Thymus (tissue), 11 donors: ENCODE measurements around the gene SSPN. TPM values are rescaled to one million over a fixed set of nuclear protein-coding genes. Genes with fewer than 3 reads are reported as not detected.

Experiments
- DNase-seq, 9 donors: peaks; one replicate each; pipeline ENCODE4 v3.0.0-alpha.2; 2013; ENCODE audit warnings: low spot score in 9 of 9, low read depth in 6 of 9, missing footprints in 1 of 9
- H3K27ac ChIP-seq, 2 donors: one replicate each; pipeline ENCODE4 v1.5.1; 2013; ENCODE audit warnings: control low read depth in 1 of 2, low read depth in 1 of 2, low read length in 1 of 2, mild to moderate bottlenecking in 1 of 2, moderate library complexity in 1 of 2
- H3K27me3 ChIP-seq, 2 donors: one replicate each; pipeline ENCODE4 v1.5.1; 2013; ENCODE audit warnings: low read length in 1 of 2; ENCODE audit not compliant: control insufficient read depth in 2 of 2, insufficient read depth in 1 of 2
- H3K36me3 ChIP-seq, 2 donors: one replicate each; pipeline ENCODE4 v1.5.1; 2013; ENCODE audit warnings: low read length in 1 of 2, mild to moderate bottlenecking in 1 of 2, moderate library complexity in 1 of 2; ENCODE audit not compliant: control insufficient read depth in 2 of 2, insufficient read depth in 2 of 2
- H3K4me1 ChIP-seq, 2 donors: one replicate each; pipeline ENCODE4 v1.5.1; 2013; ENCODE audit warnings: low read length in 2 of 2; ENCODE audit not compliant: control insufficient read depth in 2 of 2, insufficient read depth in 2 of 2
- H3K4me3 ChIP-seq, 2 donors: one replicate each; pipeline ENCODE4 v1.5.1; 2013; ENCODE audit warnings: low read length in 2 of 2, control low read depth in 1 of 2, mild to moderate bottlenecking in 1 of 2
- H3K9me3 ChIP-seq, 2 donors: one replicate each; pipeline ENCODE4 v1.5.1; 2013; ENCODE audit warnings: low read length in 1 of 2, mild to moderate bottlenecking in 1 of 2; ENCODE audit not compliant: control insufficient read depth in 2 of 2, insufficient read depth in 1 of 2
- WGBS: extraction: QIAGEN DNeasy Blood & Tissue Kit; methylation state at CpG from one replicate; pipeline ENCODE4 v1.1.7; 2013; 5-methylcytosine and 5-hydroxymethylcytosine counted together
- polyA plus RNA-seq: library from polyadenylated mRNA; stranded (reverse); fragments of 200-250 nt; gene quantifications from one replicate; pipeline ENCODE4 v1.2.3, GENCODE V29; 2013
- total RNA-seq: library from RNA; stranded (reverse); fragments of 120-200 nt; gene quantifications from one replicate; pipeline ENCODE4 v1.2.4, GENCODE V29; 2013
- donor health status: healthy.

Gene SSPN
- total and polyA plus RNA-seq, 2 donors, result 4.0 to 6.0 TPM

DNA sequence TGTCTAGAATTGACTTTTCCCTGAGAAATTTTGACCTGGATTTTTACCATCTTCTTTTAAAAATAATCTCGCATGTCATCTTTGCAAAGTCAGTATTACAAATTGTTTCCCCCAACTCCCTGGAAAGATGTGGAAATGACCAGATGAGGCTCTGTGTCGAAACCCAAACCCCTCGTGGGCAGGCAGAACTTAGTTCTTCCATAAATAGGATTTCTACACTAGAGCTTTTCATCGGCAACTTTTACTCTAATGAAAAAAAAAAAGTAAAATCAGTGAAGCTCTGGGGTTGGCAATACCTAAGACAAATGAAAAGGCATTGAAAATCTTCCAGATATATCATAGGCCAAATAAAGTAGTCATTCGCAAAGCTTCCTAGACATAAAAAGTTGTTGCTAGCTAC, 17.0 kb downstream of the SSPN start:
- H3K27ac ChIP-seq, result no peak overlapping the region
- no peaks in the 10 kb centered on the region for H3K36me3 ChIP-seq
- WGBS, result 92% methylated on average over 5 of the region's 5 CpGs
- H3K4me1 ChIP-seq, result no peaks in the 10 kb centered on the region
- H3K4me3 ChIP-seq, result no peak overlapping the region
- no peak for DNase-seq
- no peaks in the 10 kb centered on the region for H3K27me3 ChIP-seq
- H3K9me3 ChIP-seq, result no peaks in the 10 kb centered on the region

DNA sequence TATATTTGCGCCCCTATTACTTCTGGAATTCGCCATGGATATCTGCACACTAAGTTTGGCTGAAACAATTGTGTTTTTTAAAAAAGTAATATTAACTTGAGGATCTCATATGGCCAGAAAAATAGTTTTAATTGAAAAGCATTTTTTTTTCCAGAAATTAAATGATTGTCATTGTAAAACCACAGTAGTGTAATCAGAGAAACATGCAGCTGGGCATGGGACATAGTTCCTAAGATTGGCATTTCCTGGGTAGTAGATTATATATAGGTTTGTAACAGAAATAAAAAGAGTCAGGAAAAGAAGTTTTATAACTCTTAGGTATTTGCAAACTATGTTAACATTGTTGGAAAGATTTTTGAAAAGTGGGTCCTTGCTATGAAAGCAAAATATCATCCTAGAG, 17.6 kb downstream of the SSPN start:
- 97% methylated on average over 2 of the region's 2 CpGs for WGBS
- no peak overlapping the region for H3K4me3 ChIP-seq
- H3K4me1 ChIP-seq, result no peaks in the 10 kb centered on the region
- H3K27me3 ChIP-seq, result no peaks in the 10 kb centered on the region
- no peak for DNase-seq
- no peaks in the 10 kb centered on the region for H3K36me3 ChIP-seq
- H3K9me3 ChIP-seq, result no peaks in the 10 kb centered on the region
- no peak overlapping the region for H3K27ac ChIP-seq

DNA sequence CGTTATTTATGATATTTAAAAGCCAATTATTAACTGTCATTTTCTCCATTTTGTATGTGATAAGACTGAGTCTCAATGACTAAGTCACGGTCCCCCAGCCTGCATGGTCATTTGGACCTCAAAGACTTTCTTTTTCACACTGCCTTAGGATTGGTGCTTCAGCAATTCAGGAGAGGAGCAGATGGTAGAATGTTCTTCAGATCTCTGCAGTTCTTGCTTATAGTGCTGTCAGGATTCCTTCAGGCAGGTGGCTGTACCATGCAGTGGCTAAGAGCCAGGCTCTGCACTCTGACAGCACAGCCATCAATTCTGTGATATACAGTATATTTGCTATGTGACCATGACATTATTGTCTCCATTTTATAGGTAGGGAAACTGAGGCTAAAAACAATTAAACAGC, 18.7 kb downstream of the SSPN start:
- no peaks in the 10 kb centered on the region for H3K4me1 ChIP-seq
- H3K4me3 ChIP-seq, result no peak overlapping the region
- no peaks in the 10 kb centered on the region for H3K27me3 ChIP-seq
- H3K9me3 ChIP-seq, result no peaks in the 10 kb centered on the region
- no peaks in the 10 kb centered on the region for H3K36me3 ChIP-seq
- H3K27ac ChIP-seq, result no peak overlapping the region
- no peak for DNase-seq
- 94% methylated on average over 2 of the region's 2 CpGs for WGBS

DNA sequence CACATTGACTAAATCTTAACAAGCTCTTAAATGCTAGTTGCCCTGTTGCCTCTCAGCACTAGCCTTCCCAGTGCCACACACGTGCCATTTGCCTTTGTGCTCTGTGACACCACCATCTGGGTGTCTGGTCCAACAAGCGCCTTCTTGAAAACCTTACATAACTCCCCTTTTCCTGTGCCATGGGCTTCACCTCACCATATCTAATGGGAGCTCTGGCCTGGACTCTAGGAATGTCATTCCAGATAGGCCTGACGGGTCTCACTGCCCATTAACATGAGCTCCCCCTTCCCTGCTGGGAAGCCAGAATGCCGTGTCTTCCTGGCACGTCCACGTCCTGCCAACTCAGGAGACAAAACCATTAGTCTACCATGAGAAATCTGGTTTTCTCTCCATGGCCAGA, 24.4 kb downstream of the SSPN start:
- H3K27ac ChIP-seq, result no peak overlapping the region
- H3K36me3 ChIP-seq, result no peaks in the 10 kb centered on the region
- peaks cover 0 to 2% of the 10 kb centered on the region in 2 donors for H3K27me3 ChIP-seq
- no peak for DNase-seq
- no peak overlapping the region for H3K4me3 ChIP-seq
- WGBS, result 97% methylated on average over 6 of the region's 6 CpGs
- H3K4me1 ChIP-seq, result no peaks in the 10 kb centered on the region
- H3K9me3 ChIP-seq, result no peaks in the 10 kb centered on the region

DNA sequence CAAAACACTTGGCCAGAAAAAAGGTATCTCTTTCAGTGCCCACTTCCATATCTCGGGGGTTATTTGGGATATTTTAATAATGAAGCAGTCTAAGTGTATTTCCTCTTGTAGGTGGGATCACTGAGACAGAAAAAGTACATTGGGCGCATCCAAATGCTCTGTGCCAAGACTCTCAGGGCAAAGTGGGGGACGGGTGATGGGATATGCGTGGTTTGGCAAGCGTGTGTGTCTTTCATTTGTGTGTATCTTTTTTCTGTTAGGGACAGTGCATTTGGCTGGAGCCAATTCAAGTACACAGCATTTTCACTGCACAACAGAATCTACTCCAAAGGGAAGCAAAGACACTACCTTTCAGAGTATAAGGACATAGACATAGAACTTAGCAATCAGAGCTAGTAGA, 29.3 kb downstream of the SSPN start:
- DNase-seq, result no peak
- H3K9me3 ChIP-seq, result no peaks in the 10 kb centered on the region
- WGBS, result 95% methylated on average over 5 of the region's 5 CpGs
- peaks cover 14 to 31% of the 10 kb centered on the region in 2 donors for H3K27me3 ChIP-seq
- no peaks in the 10 kb centered on the region for H3K36me3 ChIP-seq
- H3K4me3 ChIP-seq, result no peak overlapping the region
- no peak overlapping the region for H3K27ac ChIP-seq
- peaks cover 0 to 9% of the 10 kb centered on the region in 2 donors for H3K4me1 ChIP-seq

DNA sequence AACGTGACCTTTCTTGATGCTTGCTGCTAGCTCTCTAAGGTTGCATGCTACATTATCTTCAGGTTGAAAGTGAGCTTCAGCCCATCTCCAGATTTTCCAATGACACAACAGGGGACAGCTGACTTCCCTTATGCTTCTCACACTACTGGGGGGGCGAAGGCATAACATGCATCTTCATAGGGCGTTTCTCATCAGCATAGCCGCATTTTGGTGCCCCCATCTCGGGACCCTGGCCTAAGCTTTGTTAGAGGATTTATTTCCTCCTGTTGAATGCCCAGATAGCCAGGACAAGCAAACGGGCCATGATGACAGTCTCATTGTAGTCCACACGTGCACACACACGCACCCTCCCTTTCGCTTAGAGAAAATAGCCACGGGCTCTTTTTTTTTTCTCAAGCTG, 30.7 kb downstream of the SSPN start:
- Histone ChIP-seq H3K9me3 (no peaks in the 10 kb centered on the region), H3K4me3 (peak overlapping the region in 1 of 2 donors; percentile 32), H3K36me3 (no peaks in the 10 kb centered on the region), H3K4me1 (peaks cover 0 to 9% of the 10 kb centered on the region in 2 donors), H3K27me3 (peaks cover 14 to 31% of the 10 kb centered on the region in 2 donors), H3K27ac (no peak overlapping the region)
- WGBS, result 88% methylated on average over 10 of the region's 10 CpGs
- DNase-seq, result no peak

DNA sequence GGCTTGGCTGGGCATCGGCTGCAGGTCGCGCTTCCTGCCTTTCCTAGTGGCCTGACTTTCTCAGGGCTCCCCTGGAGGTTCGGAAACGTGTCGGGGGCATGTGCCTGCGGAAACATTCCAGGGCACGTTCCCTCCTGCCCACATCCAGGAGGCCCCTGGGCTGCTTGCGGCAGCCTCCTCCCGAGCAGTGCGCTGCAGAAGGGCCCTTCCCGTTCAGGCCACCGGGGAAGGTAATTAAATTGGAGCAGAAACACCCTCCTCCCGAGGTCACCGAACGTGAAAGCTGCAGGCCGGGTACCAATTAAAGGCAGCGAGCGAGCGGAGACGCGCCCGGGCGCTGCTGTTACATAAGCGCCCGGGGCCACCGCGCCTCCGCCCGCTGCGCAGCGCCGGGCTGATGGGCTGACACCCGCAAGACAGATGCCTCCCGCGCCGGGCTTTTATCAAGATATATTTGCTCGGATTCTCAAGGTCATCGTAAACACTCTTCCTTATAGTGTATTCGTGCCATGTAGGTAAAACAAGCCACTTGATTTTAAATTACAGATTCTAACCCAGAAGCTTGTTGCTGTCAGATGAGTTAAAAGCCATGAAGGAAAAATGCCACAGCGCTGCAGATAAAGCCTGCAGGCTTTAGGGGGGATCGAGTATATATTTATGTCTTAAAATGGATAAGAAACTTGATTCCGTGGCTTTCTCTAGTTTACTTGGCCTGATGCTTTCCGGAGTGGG, 31.4 kb downstream of the SSPN start:
- Histone ChIP-seq H3K9me3 (no peaks in the 10 kb centered on the region), H3K27me3 (peaks cover 14 to 31% of the 10 kb centered on the region in 2 donors), H3K4me1 (peaks cover 0 to 9% of the 10 kb centered on the region in 2 donors), H3K36me3 (no peaks in the 10 kb centered on the region), H3K4me3 (peak overlapping the region; percentile 18 to 32), H3K27ac (no peak overlapping the region)
- peak in 4 of 9 donors; percentile 2 to 25 (median 12) for DNase-seq
- 7% methylated on average over 44 of the region's 44 CpGs for WGBS

DNA sequence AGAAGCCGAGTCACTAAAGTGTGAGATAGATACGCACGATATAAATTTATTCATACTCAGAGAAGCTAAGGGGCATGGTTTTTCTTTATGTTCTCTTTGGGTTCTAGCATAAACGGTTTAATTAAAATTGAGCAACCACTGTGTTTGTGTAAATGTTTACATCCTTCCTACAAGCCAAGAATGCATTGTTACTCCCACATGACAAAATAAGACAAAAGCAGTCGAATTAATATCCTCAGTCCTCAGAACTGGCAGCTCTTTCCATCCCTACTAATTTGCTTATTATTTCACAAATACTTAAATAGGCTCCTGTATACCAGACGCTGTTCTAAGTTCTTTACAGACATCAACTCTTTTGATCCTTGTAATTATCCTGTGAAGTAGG, 32.0 kb downstream of the SSPN start:
- H3K27me3 ChIP-seq, result peaks cover 14 to 31% of the 10 kb centered on the region in 2 donors
- no peaks in the 10 kb centered on the region for H3K36me3 ChIP-seq
- H3K9me3 ChIP-seq, result no peaks in the 10 kb centered on the region
- peaks cover 0 to 9% of the 10 kb centered on the region in 2 donors for H3K4me1 ChIP-seq
- 73% methylated on average over 6 of the region's 6 CpGs for WGBS
- H3K27ac ChIP-seq, result no peak overlapping the region
- H3K4me3 ChIP-seq, result no peak overlapping the region
- DNase-seq, result no peak

DNA sequence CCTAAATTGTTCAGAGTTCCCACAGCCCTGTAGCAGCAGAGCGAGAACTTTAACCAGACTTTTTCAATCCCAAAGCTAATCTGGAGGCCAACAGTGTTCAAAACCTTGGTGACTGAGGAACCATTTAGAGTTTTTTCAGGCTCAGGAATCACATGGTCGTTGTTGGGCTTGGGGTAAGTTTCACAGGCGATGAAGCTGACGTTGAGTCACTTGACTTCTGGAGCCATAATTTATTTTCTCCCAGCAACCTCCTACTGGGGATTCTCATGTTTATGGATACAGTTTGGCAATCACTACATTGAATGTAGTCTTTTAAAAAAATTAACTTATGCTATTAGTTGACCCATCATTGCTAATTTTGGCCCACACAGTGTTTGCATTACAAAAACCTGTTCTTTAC, 34.5 kb downstream of the SSPN start:
- no peaks in the 10 kb centered on the region for H3K9me3 ChIP-seq
- H3K36me3 ChIP-seq, result no peaks in the 10 kb centered on the region
- H3K27ac ChIP-seq, result no peak overlapping the region
- H3K4me3 ChIP-seq, result no peak overlapping the region
- peaks cover 14 to 29% of the 10 kb centered on the region in 2 donors for H3K27me3 ChIP-seq
- 97% methylated on average over 4 of the region's 4 CpGs for WGBS
- peaks cover 0 to 9% of the 10 kb centered on the region in 2 donors for H3K4me1 ChIP-seq
- no peak for DNase-seq
